Brain pericyte (primary cell): ENCODE results near the gene GOLGA3.
"Not testable (repeated sequence)": the region's sequence is repeated elsewhere in the genome, so short reads cannot be mapped to it uniquely, and the experiment has no call there.

ENCODE experiments used
- DNase-seq: peaks from one replicate; pipeline ENCODE4 v3.0.0-alpha.2; 2012; ENCODE audit warnings: low read depth, low spot score

The GOLGA3 gene

GRCh38 chr12:132812631-132813305 is 15.9 kb downstream of the GOLGA3 start:
- DNase-seq: no peak

- not testable (repeated sequence) for DNase-seq
Observed at GRCh38 chr12:132809391-132809790, 19.3 kb downstream of the GOLGA3 start.

- DNase-seq: no peak
Observed at GRCh38 chr12:132807295-132808092, 21.2 kb downstream of the GOLGA3 start.

- no peak for DNase-seq
Observed at GRCh38 chr12:132806857-132807256, 21.8 kb downstream of the GOLGA3 start.

- no peak for DNase-seq
Observed at GRCh38 chr12:132804426-132804861, 24.2 kb downstream of the GOLGA3 start.

GRCh38 chr12:132803888-132804287 is 24.8 kb downstream of the GOLGA3 start:
- no peak for DNase-seq

GRCh38 chr12:132803125-132803524 is 25.5 kb downstream of the GOLGA3 start:
- no peak for DNase-seq

- DNase-seq: no peak
Observed at GRCh38 chr12:132801741-132802140, 26.9 kb downstream of the GOLGA3 start.

- DNase-seq: no peak
Observed at GRCh38 chr12:132798836-132799235, 29.8 kb downstream of the GOLGA3 start.

GRCh38 chr12:132797820-132798570 is 30.7 kb downstream of the GOLGA3 start:
- no peak for DNase-seq

GRCh38 chr12:132795847-132796246 is 32.8 kb downstream of the GOLGA3 start:
- DNase-seq: no peak

- DNase-seq: not testable (repeated sequence)
Observed at GRCh38 chr12:132791940-132792339, 36.7 kb downstream of the GOLGA3 start.

- no peak for DNase-seq
Observed at GRCh38 chr12:132789099-132789471, 39.6 kb downstream of the GOLGA3 start.

GRCh38 chr12:132788375-132789098 is 40.1 kb downstream of the GOLGA3 start:
- DNase-seq: no peak

- DNase-seq: no peak
Observed at GRCh38 chr12:132787877-132788276, 40.8 kb downstream of the GOLGA3 start.

- no peak for DNase-seq
Observed at GRCh38 chr12:132786192-132786591, 42.5 kb downstream of the GOLGA3 start.

GRCh38 chr12:132784580-132784979 is 44.1 kb downstream of the GOLGA3 start:
- DNase-seq: no peak

- DNase-seq: no peak
Observed at GRCh38 chr12:132783917-132784531, 44.6 kb downstream of the GOLGA3 start.

- DNase-seq: no peak
Observed at GRCh38 chr12:132781938-132782337, 46.7 kb downstream of the GOLGA3 start.

GRCh38 chr12:132779781-132780353 is 48.8 kb downstream of the GOLGA3 start:
- no peak for DNase-seq

- DNase-seq: no peak
Observed at GRCh38 chr12:132777614-132778013, 51.1 kb downstream of the GOLGA3 start.
